Measurements from ENCODE around the gene SRCIN1. TPM values are rescaled to one million over a fixed set of nuclear protein-coding genes. Genes with fewer than 3 reads are reported as not detected.
A peak's percentile ranks its signal among the peaks of the same experiment; 100 is the strongest.

SRCIN1 gene
- total RNA-seq, 2 experiments from 2014 or later: 0.06 TPM; not detected in 1

GRCh38 chr17:38560503-38561318 is 45.0 kb downstream of the SRCIN1 start:
- POLR2A ChIA-PET: no interaction called here
- H3K4me3 Mint-ChIP-seq: peak overlapping the region; percentile 30
- peaks cover 2% of the 10 kb centered on the region for H3K36me3 Mint-ChIP-seq (ENCODE audit: low read depth)
- H3K4me1 Mint-ChIP-seq: peaks cover 24% of the 10 kb centered on the region
- H3K9me3 Mint-ChIP-seq: no peaks in the 10 kb centered on the region
- CTCF ChIA-PET: interaction anchor here (0.6 to 1.7 kb wide), 3 partner anchors 16 to 90 kb away, joined by 3 to 6 read pairs (median 6); no protein-coding TSS in a partner anchor
- peaks cover 57% of the 10 kb centered on the region for H3K27me3 Mint-ChIP-seq
- DNase-seq: peak; percentile 22
- no peak overlapping the region for H3K27ac Mint-ChIP-seq

DNA sequence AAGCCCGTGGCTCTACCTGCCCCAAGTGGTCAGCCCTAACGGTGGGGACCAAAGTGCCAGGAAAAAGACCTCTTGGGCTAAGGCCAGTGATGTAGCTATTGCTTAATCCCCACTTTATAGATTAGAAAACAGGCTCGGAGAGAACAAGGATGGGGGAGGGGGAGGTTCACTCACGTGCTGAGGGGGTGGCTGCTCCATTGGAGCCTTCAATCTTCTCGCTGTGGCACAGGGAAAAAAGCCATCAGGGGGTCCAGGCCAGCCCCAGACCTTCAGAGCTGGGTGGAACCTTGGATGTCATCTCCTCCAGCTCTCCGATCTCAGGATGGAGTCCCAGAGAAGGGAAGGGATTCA is 45.9 kb downstream of the SRCIN1 start:
- DNase-seq: no peak
- POLR2A ChIA-PET: no interaction called here
- Mint-ChIP-seq H3K4me3 (no peak overlapping the region), H3K27me3 (peaks cover 58% of the 10 kb centered on the region), H3K27ac (no peak overlapping the region), H3K9me3 (no peaks in the 10 kb centered on the region), H3K36me3 (ENCODE audit: low read depth) (peaks cover 2% of the 10 kb centered on the region), H3K4me1 (peaks cover 24% of the 10 kb centered on the region)
- CTCF ChIA-PET: interaction anchor here (1.1 to 3.3 kb wide), 10 partner anchors 12 to 594 kb away, joined by 3 to 38 read pairs (median 9); partner anchors contain the start of gene SRCIN1

GRCh38 chr17:38559051-38559879 is 46.5 kb downstream of the SRCIN1 start:
- ChIA-PET CTCF (interaction anchor here (0.6 to 3.3 kb wide), 17 partner anchors 8 to 594 kb away, joined by 3 to 38 read pairs (median 6); partner anchors contain the start of gene SRCIN1), POLR2A (no interaction called here)
- Mint-ChIP-seq H3K4me1 (peaks cover 24% of the 10 kb centered on the region), H3K9me3 (no peaks in the 10 kb centered on the region), H3K4me3 (peak overlapping the region; percentile 77), H3K36me3 (ENCODE audit: low read depth) (peaks cover 2% of the 10 kb centered on the region), H3K27me3 (peaks cover 55% of the 10 kb centered on the region), H3K27ac (peak overlapping the region; percentile 16)
- DNase-seq: peak; percentile 81

DNA sequence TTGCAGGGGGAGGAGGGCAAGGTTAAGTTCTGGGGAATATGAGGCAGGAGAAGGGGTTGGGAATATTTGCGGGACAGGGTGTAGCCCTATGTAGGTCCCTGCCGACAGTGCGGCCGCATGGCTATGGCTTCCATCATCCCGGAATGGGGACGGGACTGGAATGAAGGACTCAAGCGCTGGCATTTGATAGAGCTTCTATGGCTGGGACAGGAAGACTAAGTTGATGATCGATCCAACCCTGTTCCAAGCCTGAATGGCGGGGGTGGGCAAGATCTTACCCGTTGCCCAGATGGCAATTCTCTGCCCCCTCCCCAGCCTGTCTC is 47.1 kb downstream of the SRCIN1 start:
- no peak overlapping the region for H3K27ac Mint-ChIP-seq
- peaks cover 2% of the 10 kb centered on the region for H3K36me3 Mint-ChIP-seq (ENCODE audit: low read depth)
- ChIA-PET CTCF (interaction anchor here (0.5 to 3.3 kb wide), 31 partner anchors 8 to 595 kb away, joined by 3 to 38 read pairs (median 4); partner anchors contain the start of genes EPOP, PSMB3 and SRCIN1), POLR2A (interaction anchor here (1.0 kb wide), 1 partner anchor 45 kb away, joined by 3 read pairs; no protein-coding TSS in a partner anchor)
- no peak for DNase-seq
- no peaks in the 10 kb centered on the region for H3K9me3 Mint-ChIP-seq
- H3K27me3 Mint-ChIP-seq: peaks cover 51% of the 10 kb centered on the region
- H3K4me3 Mint-ChIP-seq: peak overlapping the region; percentile 77
- peaks cover 24% of the 10 kb centered on the region for H3K4me1 Mint-ChIP-seq

DNA sequence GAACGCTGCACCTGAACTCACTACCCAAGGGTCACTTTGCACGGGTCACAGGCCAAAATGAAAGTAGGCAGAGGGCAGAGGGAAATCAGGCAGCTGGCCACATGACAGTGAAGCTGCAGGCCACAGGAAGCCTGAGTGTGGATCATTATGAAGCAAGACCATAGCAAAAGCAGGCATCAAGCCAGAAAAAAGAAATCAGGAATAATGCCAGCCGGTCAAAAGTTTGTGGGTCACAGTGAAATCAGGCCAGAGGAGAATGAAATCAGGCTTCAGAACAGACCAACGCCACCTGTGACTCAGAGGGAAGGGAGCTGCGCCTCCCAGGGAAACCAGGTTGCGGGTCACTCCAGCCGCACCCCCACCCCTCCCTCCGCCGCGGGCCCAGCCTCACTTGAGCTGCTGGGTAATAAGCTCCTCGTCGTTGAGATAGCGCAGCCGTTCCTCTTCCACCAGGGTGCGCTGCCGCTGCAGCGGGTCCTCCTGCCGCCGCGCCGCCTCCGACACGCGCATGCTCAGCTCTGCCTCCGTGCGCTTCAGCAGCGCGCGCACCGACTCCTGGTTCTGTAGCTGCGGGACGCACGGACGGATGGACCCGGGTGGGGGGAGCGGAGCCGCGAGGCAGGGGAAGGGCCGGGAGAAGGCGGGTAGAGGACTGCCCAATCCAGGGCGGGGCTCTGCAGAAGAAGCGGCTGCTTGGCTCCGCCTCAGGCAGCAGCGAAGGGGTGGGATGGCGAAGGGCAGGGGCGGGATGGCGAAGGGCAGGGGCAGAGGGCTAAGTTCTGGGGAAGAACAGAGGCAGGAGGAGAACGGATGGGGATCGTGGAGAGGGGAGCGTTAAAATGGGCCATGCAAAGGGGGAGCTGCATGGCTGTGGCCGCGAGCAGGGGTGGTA is 47.7 kb downstream of the SRCIN1 start:
- POLR2A ChIA-PET: interaction anchor here (1.0 kb wide), 1 partner anchor 46 kb away, joined by 3 read pairs; no protein-coding TSS in a partner anchor
- Mint-ChIP-seq H3K4me3 (peak overlapping the region; percentile 77), H3K4me1 (peaks cover 24% of the 10 kb centered on the region), H3K9me3 (no peaks in the 10 kb centered on the region), H3K27ac (no peak overlapping the region), H3K36me3 (ENCODE audit: low read depth) (peaks cover 2% of the 10 kb centered on the region), H3K27me3 (peaks cover 45% of the 10 kb centered on the region)
- CTCF ChIA-PET: interaction anchor here (0.5 to 3.3 kb wide), 37 partner anchors 9 to 311 kb away, joined by 3 to 38 read pairs (median 4); partner anchors contain the start of genes EPOP and PSMB3
- DNase-seq: peak; percentile 90

GRCh38 chr17:38557396-38557795 is 48.4 kb downstream of the SRCIN1 start:
- Mint-ChIP-seq H3K27me3 (peaks cover 39% of the 10 kb centered on the region), H3K36me3 (ENCODE audit: low read depth) (peaks cover 2% of the 10 kb centered on the region), H3K4me1 (peaks cover 24% of the 10 kb centered on the region), H3K4me3 (no peak overlapping the region), H3K27ac (no peak overlapping the region), H3K9me3 (no peaks in the 10 kb centered on the region)
- no peak for DNase-seq
- POLR2A ChIA-PET: interaction anchor here (1.0 kb wide), 1 partner anchor 47 kb away, joined by 3 read pairs; no protein-coding TSS in a partner anchor
- CTCF ChIA-PET: interaction anchor here (0.6 to 3.3 kb wide), 30 partner anchors 10 to 195 kb away, joined by 3 to 38 read pairs (median 4); partner anchors contain the start of genes EPOP and PSMB3

GRCh38 chr17:38556239-38556638 is 49.5 kb downstream of the SRCIN1 start:
- H3K9me3 Mint-ChIP-seq: no peaks in the 10 kb centered on the region
- no peak overlapping the region for H3K27ac Mint-ChIP-seq
- peaks cover 2% of the 10 kb centered on the region for H3K36me3 Mint-ChIP-seq (ENCODE audit: low read depth)
- peaks cover 24% of the 10 kb centered on the region for H3K4me1 Mint-ChIP-seq
- no peak for DNase-seq
- peaks cover 35% of the 10 kb centered on the region for H3K27me3 Mint-ChIP-seq
- ChIA-PET POLR2A (no interaction called here), CTCF (interaction anchor here (1.4 to 1.6 kb wide), 3 partner anchors 11 to 111 kb away, joined by 4 to 7 read pairs (median 4); no protein-coding TSS in a partner anchor)
- no peak overlapping the region for H3K4me3 Mint-ChIP-seq

GRCh38 chr17:38554430-38555350 is 51.1 kb downstream of the SRCIN1 start:
- CTCF ChIA-PET: interaction anchor here (0.6 to 1.6 kb wide), 5 partner anchors 12 to 121 kb away, joined by 3 to 7 read pairs (median 3); no protein-coding TSS in a partner anchor
- no peaks in the 10 kb centered on the region for H3K36me3 Mint-ChIP-seq (ENCODE audit: low read depth)
- POLR2A ChIA-PET: no interaction called here
- H3K4me1 Mint-ChIP-seq: peaks cover 17% of the 10 kb centered on the region
- no peaks in the 10 kb centered on the region for H3K9me3 Mint-ChIP-seq
- no peak for DNase-seq
- no peak overlapping the region for H3K4me3 Mint-ChIP-seq
- H3K27me3 Mint-ChIP-seq: peaks cover 20% of the 10 kb centered on the region
- H3K27ac Mint-ChIP-seq: no peak overlapping the region

DNA sequence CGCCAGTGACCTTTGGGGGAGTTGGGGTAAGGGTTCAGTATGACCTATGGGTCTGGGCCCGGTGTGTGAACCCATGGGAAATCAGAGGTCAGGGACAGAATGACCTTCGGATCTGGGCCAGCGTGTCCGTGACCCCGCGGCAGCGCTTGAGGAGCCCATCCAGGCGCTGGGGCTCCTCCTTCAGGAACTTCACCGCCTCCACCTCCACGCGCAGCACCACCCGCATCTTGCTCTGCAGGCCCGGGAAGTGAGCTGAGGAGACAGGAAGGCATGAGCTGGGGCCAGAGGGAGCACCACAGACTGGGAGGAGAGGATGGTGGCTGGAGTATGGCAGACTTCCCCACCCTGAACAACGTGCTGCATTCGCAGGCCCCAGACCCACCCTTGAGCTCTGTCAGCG is 53.4 kb downstream of the SRCIN1 start:
- Mint-ChIP-seq H3K27me3 (peaks cover 10% of the 10 kb centered on the region), H3K9me3 (no peaks in the 10 kb centered on the region), H3K4me3 (no peak overlapping the region), H3K36me3 (ENCODE audit: low read depth) (no peaks in the 10 kb centered on the region), H3K27ac (no peak overlapping the region), H3K4me1 (no peaks in the 10 kb centered on the region)
- POLR2A ChIA-PET: no interaction called here
- no peak for DNase-seq
- CTCF ChIA-PET: interaction anchor here (0.9 to 1.2 kb wide), 3 partner anchors 16 to 115 kb away, joined by 3 to 5 read pairs (median 4); no protein-coding TSS in a partner anchor

- DNase-seq: no peak
- Mint-ChIP-seq H3K27ac (no peak overlapping the region), H3K4me1 (no peaks in the 10 kb centered on the region), H3K36me3 (ENCODE audit: low read depth) (no peaks in the 10 kb centered on the region), H3K9me3 (no peaks in the 10 kb centered on the region), H3K27me3 (peaks cover 10% of the 10 kb centered on the region), H3K4me3 (no peak overlapping the region)
- ChIA-PET POLR2A (no interaction called here), CTCF (interaction anchor here (1.2 kb wide), 1 partner anchor 56 kb away, joined by 4 read pairs; no protein-coding TSS in a partner anchor)
Measured at GRCh38 chr17:38551121-38551520, 54.6 kb downstream of the SRCIN1 start.

GRCh38 chr17:38550661-38551060 is 55.1 kb downstream of the SRCIN1 start:
- POLR2A ChIA-PET: interaction anchor here (0.7 kb wide), 1 partner anchor 115 kb away, joined by 3 read pairs; no protein-coding TSS in a partner anchor
- no peaks in the 10 kb centered on the region for H3K4me1 Mint-ChIP-seq
- no peaks in the 10 kb centered on the region for H3K36me3 Mint-ChIP-seq (ENCODE audit: low read depth)
- H3K27me3 Mint-ChIP-seq: peaks cover 9% of the 10 kb centered on the region
- no peak overlapping the region for H3K27ac Mint-ChIP-seq
- CTCF ChIA-PET: interaction anchor here (6.4 kb wide), 1 partner anchor 8 kb away, joined by 34 read pairs; no protein-coding TSS in a partner anchor
- DNase-seq: no peak
- no peaks in the 10 kb centered on the region for H3K9me3 Mint-ChIP-seq
- H3K4me3 Mint-ChIP-seq: no peak overlapping the region

Data from activated CD4-positive, alpha-beta T cell treated with anti-CD3 and anti-CD28 coated beads, Interleukin-2, amount 10 ng/mL, durations not matched to agents 7 days and 5 days (primary cell).